Erythroblast (primary cell): ENCODE measurements around the gene NBEAL2.
A peak's percentile ranks its signal among the peaks of the same experiment; 100 is the strongest.

Source experiments
- DNase-seq, 2 experiments: peaks; one replicate each; lab custom pipeline; 2025; lab: John Stamatoyannopoulos, UW
- GATA1 ChIP-seq: IDR thresholded peaks from 2 replicates; pipeline ENCODE4 v1.6.1; 2011; ENCODE audit warnings: low read depth, mild to moderate bottlenecking, control low read depth, low read length, moderate library complexity
- POLR2A ChIP-seq: IDR thresholded peaks from 2 replicates; pipeline ENCODE4 v1.6.1; 2011; ENCODE audit warnings: mild to moderate bottlenecking, low read length

The NBEAL2 gene

GRCh38 chr3:46993986-46994385, 14.5 kb downstream of the NBEAL2 start:
- no peak for DNase-seq
- no peak for TF ChIP-seq GATA1
- no peak for TF ChIP-seq POLR2A

- no peak for DNase-seq
- no peak for TF ChIP-seq POLR2A
- no peak for TF ChIP-seq GATA1
These were observed 15.6 kb downstream of the NBEAL2 start for GRCh38 chr3:46994801-46995731.

GRCh38 chr3:46995901-46996562, 16.6 kb downstream of the NBEAL2 start:
- DNase-seq, result no peak
- TF ChIP-seq POLR2A (no peak), GATA1 (no peak)

- DNase-seq, result no peak
- TF ChIP-seq GATA1, result no peak
- TF ChIP-seq POLR2A, result no peak
These were observed 17.4 kb downstream of the NBEAL2 start for GRCh38 chr3:46996689-46997452.

GRCh38 chr3:46997453-46998091, 18.1 kb downstream of the NBEAL2 start:
- TF ChIP-seq GATA1, result no peak
- TF ChIP-seq POLR2A, result no peak
- DNase-seq, result no peak

GRCh38 chr3:46998121-46998851, 18.8 kb downstream of the NBEAL2 start:
- peak; percentile 70 to 87 for DNase-seq
- TF ChIP-seq GATA1 (no peak), POLR2A (no peak)

GRCh38 chr3:46998852-46999515, 19.5 kb downstream of the NBEAL2 start:
- no peak for DNase-seq
- TF ChIP-seq POLR2A, result no peak
- TF ChIP-seq GATA1, result no peak

GRCh38 chr3:46999516-47000197, 20.2 kb downstream of the NBEAL2 start:
- no peak for TF ChIP-seq POLR2A
- TF ChIP-seq GATA1, result no peak
- no peak for DNase-seq

- TF ChIP-seq GATA1 (no peak), POLR2A (no peak)
- peak in 1 of 2 experiments; percentile 23 for DNase-seq
These were observed 20.8 kb downstream of the NBEAL2 start for GRCh38 chr3:47000198-47000815.

GRCh38 chr3:47000922-47001730, 21.7 kb downstream of the NBEAL2 start:
- TF ChIP-seq GATA1 (no peak), POLR2A (no peak)

More at GRCh38 chr3:47000922-47001730, 21.7 kb downstream of the NBEAL2 start:
- DNase-seq, result no peak
